KBM-7 (cell line): ENCODE results near the gene ST3GAL6.
A peak's percentile ranks its signal among the peaks of the same experiment; 100 is the strongest.

Experiments
- DNase-seq: peaks from one replicate; pipeline ENCODE4 v3.0.0-alpha.2; 2015
- in situ Hi-C: fragments of 300-500 bp; cut with MboI; formaldehyde crosslinking; loops from 2 replicates; pipeline ENCODE4 v1.14.3; 2020; ENCODE audit warnings: low sequenced_read_pairs, low pct_unique_long_range_greater_than_20kb, mixed read lengths

Gene ST3GAL6

GRCh38 chr3:98735761-98736269 lies 27.3 kb upstream of the ST3GAL6 start:
- DNase-seq, result no peak
- in situ Hi-C loops, result no loop called here

GRCh38 chr3:98737301-98737700 lies 25.8 kb upstream of the ST3GAL6 start:
- in situ Hi-C loops, result no loop called here
- DNase-seq, result no peak

GRCh38 chr3:98739266-98739665 lies 23.9 kb upstream of the ST3GAL6 start:
- in situ Hi-C loops, result no loop called here
- DNase-seq, result no peak

GRCh38 chr3:98740324-98740723 lies 22.8 kb upstream of the ST3GAL6 start:
- in situ Hi-C loops, result no loop called here
- DNase-seq, result no peak

GRCh38 chr3:98741121-98741716 lies 21.9 kb upstream of the ST3GAL6 start:
- DNase-seq, result no peak
- in situ Hi-C loops, result no loop called here

GRCh38 chr3:98743071-98743470 lies 20.1 kb upstream of the ST3GAL6 start:
- in situ Hi-C loops, result no loop called here

GRCh38 chr3:98744283-98744682 lies 18.9 kb upstream of the ST3GAL6 start:
- in situ Hi-C loops, result no loop called here
- no peak for DNase-seq

More at GRCh38 chr3:98743071-98743470, 20.1 kb upstream of the ST3GAL6 start:
- DNase-seq, result no peak

GRCh38 chr3:98745718-98746117 lies 17.4 kb upstream of the ST3GAL6 start:
- in situ Hi-C loops, result no loop called here
- no peak for DNase-seq

- DNase-seq, result no peak
- in situ Hi-C loops, result no loop called here
These were observed 17.0 kb upstream of the ST3GAL6 start for GRCh38 chr3:98746122-98746521.

- in situ Hi-C loops, result no loop called here
- no peak for DNase-seq
These were observed 16.3 kb upstream of the ST3GAL6 start for GRCh38 chr3:98746882-98747281.

GRCh38 chr3:98750276-98750919 lies 12.7 kb upstream of the ST3GAL6 start:
- DNase-seq, result no peak
- in situ Hi-C loops, result no loop called here

- DNase-seq, result no peak
- in situ Hi-C loops, result no loop called here
These were observed 8.7 kb upstream of the ST3GAL6 start for GRCh38 chr3:98754483-98754882.

- DNase-seq, result no peak
- in situ Hi-C loops, result no loop called here
These were observed 7.5 kb upstream of the ST3GAL6 start for GRCh38 chr3:98755601-98756000.

- in situ Hi-C loops, result no loop called here
- no peak for DNase-seq
These were observed 3.5 kb upstream of the ST3GAL6 start for GRCh38 chr3:98759629-98760028.

- in situ Hi-C loops, result no loop called here
- DNase-seq, result peak; percentile 81
These were observed 1.4 kb upstream of the ST3GAL6 start for GRCh38 chr3:98761643-98762229.

- no peak for DNase-seq
- in situ Hi-C loops, result no loop called here
These were observed 779 bp downstream of the ST3GAL6 start for GRCh38 chr3:98763819-98764418.

- in situ Hi-C loops, result no loop called here
- DNase-seq, result peak; percentile 25
These were observed 1.3 kb downstream of the ST3GAL6 start for GRCh38 chr3:98764472-98764884.

- in situ Hi-C loops, result no loop called here
- DNase-seq, result no peak
These were observed 2.6 kb downstream of the ST3GAL6 start for GRCh38 chr3:98765721-98766120.

- in situ Hi-C loops, result no loop called here
These were observed 3.8 kb downstream of the ST3GAL6 start for GRCh38 chr3:98766924-98767323.

GRCh38 chr3:98768961-98769360 lies 5.8 kb downstream of the ST3GAL6 start:
- no peak for DNase-seq
- in situ Hi-C loops, result no loop called here

More at GRCh38 chr3:98766924-98767323, 3.8 kb downstream of the ST3GAL6 start:
- DNase-seq, result no peak
